SJSA1 (cell line): ENCODE data around the gene SMG1. TPM values are rescaled to one million over a fixed set of nuclear protein-coding genes. Genes with fewer than 3 reads are reported as not detected.
"Not testable (repeated sequence)": the region's sequence is repeated elsewhere in the genome, so short reads cannot be mapped to it uniquely, and the experiment has no call there.

Experiments
- DNase-seq, 2 experiments: peaks; one replicate each; pipeline ENCODE4 v3.0.0-alpha.2; 2015 to 2020; ENCODE audit warnings: low spot score in 2 of 2, low read depth in 1 of 2
- H3K27ac ChIP-seq: fragments of 250-450 bp; sonication (Bioruptor Pico); 2 replicates; pipeline ENCODE4 v1.5.1; 2020; ENCODE audit warnings: mild to moderate bottlenecking, moderate library complexity
- H3K27me3 ChIP-seq: fragments of 250-450 bp; sonication (Bioruptor Pico); replicated peaks from 2 replicates; pipeline ENCODE4 v1.5.1; 2020; ENCODE audit warnings: mild to moderate bottlenecking, moderate library complexity
- H3K36me3 ChIP-seq: fragments of 250-450 bp; sonication (Bioruptor Pico); 2 replicates; pipeline ENCODE4 v1.5.1; 2020; ENCODE audit warnings: mild to moderate bottlenecking
- H3K4me1 ChIP-seq: fragments of 250-450 bp; sonication (Bioruptor Pico); replicated peaks from 2 replicates; pipeline ENCODE4 v1.6.1; 2021; ENCODE audit warnings: mild to moderate bottlenecking
- H3K4me3 ChIP-seq: fragments of 250-450 bp; sonication (Bioruptor Pico); 2 replicates; pipeline ENCODE4 v1.5.1; 2020; ENCODE audit warnings: mild to moderate bottlenecking
- H3K9me3 ChIP-seq: fragments of 250-450 bp; sonication (Bioruptor Pico); replicated peaks from 2 replicates; pipeline ENCODE4 v1.5.1; 2020; ENCODE audit warnings: mild to moderate bottlenecking
- total RNA-seq: library from RNA; depleted of rRNA; stranded (reverse); fragments of >200 nt; shearing (Covaris generic); gene quantifications from 2 replicates; pipeline ENCODE4 v1.2.3, GENCODE V29; 2014

Gene SMG1
- total RNA-seq, 1 experiment from 2014 or later, result 29.6 TPM

- H3K9me3 ChIP-seq, result no peaks in the 10 kb centered on the region
- no peak overlapping the region for H3K27ac ChIP-seq
- 0 out of 2 replicates have a peak, but pooled peaks cover 4% of the 10 kb centered on the region for H3K4me1 ChIP-seq
- H3K27me3 ChIP-seq, result no peaks in the 10 kb centered on the region
- no peaks in the 10 kb centered on the region for H3K36me3 ChIP-seq
- H3K4me3 ChIP-seq, result no peak overlapping the region
- DNase-seq, result no peak
Measured at GRCh38 chr16:18948372-18949020, 22.3 kb upstream of the SMG1 start.

- H3K4me1 ChIP-seq, result 0 out of 2 replicates have a peak, but pooled peaks cover 4% of the 10 kb centered on the region
- no peaks in the 10 kb centered on the region for H3K27me3 ChIP-seq
- no peak for DNase-seq
- no peak overlapping the region for H3K27ac ChIP-seq
- H3K9me3 ChIP-seq, result no peaks in the 10 kb centered on the region
- H3K4me3 ChIP-seq, result no peak overlapping the region
- H3K36me3 ChIP-seq, result no peaks in the 10 kb centered on the region
Measured at GRCh38 chr16:18945233-18945632, 19.0 kb upstream of the SMG1 start.

- DNase-seq, result no peak
- Histone ChIP-seq H3K27me3 (no peaks in the 10 kb centered on the region), H3K36me3 (no peaks in the 10 kb centered on the region), H3K27ac (no peak overlapping the region), H3K4me1 (0 out of 2 replicates have a peak, but pooled peaks cover 4% of the 10 kb centered on the region), H3K4me3 (no peak overlapping the region), H3K9me3 (no peaks in the 10 kb centered on the region)
Measured at GRCh38 chr16:18943414-18943813, 17.2 kb upstream of the SMG1 start.

- no peak for DNase-seq
- Histone ChIP-seq H3K4me3 (no peak overlapping the region), H3K36me3 (no peaks in the 10 kb centered on the region), H3K27me3 (no peaks in the 10 kb centered on the region), H3K4me1 (0 out of 2 replicates have a peak, but pooled peaks cover 4% of the 10 kb centered on the region), H3K9me3 (no peaks in the 10 kb centered on the region), H3K27ac (no peak overlapping the region)
Measured at GRCh38 chr16:18942061-18942460, 15.9 kb upstream of the SMG1 start.

GRCh38 chr16:18941471-18941870 is 15.3 kb upstream of the SMG1 start:
- H3K36me3 ChIP-seq, result no peaks in the 10 kb centered on the region
- H3K27me3 ChIP-seq, result no peaks in the 10 kb centered on the region
- H3K4me3 ChIP-seq, result no peak overlapping the region
- H3K9me3 ChIP-seq, result no peaks in the 10 kb centered on the region
- H3K27ac ChIP-seq, result no peak overlapping the region
- DNase-seq, result no peak
- 0 out of 2 replicates have a peak, but pooled peaks cover 2% of the 10 kb centered on the region for H3K4me1 ChIP-seq

- Histone ChIP-seq H3K4me3 (no peak overlapping the region), H3K9me3 (no peaks in the 10 kb centered on the region)
Measured at GRCh38 chr16:18938986-18939385, 12.8 kb upstream of the SMG1 start.

GRCh38 chr16:18937390-18937789 is 11.2 kb upstream of the SMG1 start:
- no peaks in the 10 kb centered on the region for H3K36me3 ChIP-seq
- H3K9me3 ChIP-seq, result no peaks in the 10 kb centered on the region
- no peak overlapping the region for H3K27ac ChIP-seq
- DNase-seq, result no peak
- H3K4me3 ChIP-seq, result no peak overlapping the region
- no peaks in the 10 kb centered on the region for H3K4me1 ChIP-seq
- H3K27me3 ChIP-seq, result no peaks in the 10 kb centered on the region

More at GRCh38 chr16:18938986-18939385, 12.8 kb upstream of the SMG1 start:
- H3K27me3 ChIP-seq, result no peaks in the 10 kb centered on the region
- no peaks in the 10 kb centered on the region for H3K4me1 ChIP-seq
- no peak for DNase-seq
- H3K27ac ChIP-seq, result no peak overlapping the region
- H3K36me3 ChIP-seq, result no peaks in the 10 kb centered on the region

GRCh38 chr16:18936727-18937340 is 10.6 kb upstream of the SMG1 start:
- Histone ChIP-seq H3K36me3 (no peaks in the 10 kb centered on the region), H3K9me3 (no peaks in the 10 kb centered on the region), H3K4me1 (no peaks in the 10 kb centered on the region), H3K4me3 (no peak overlapping the region), H3K27me3 (no peaks in the 10 kb centered on the region), H3K27ac (no peak overlapping the region)
- DNase-seq, result no peak

- no peaks in the 10 kb centered on the region for H3K27me3 ChIP-seq
- H3K4me3 ChIP-seq, result no peak overlapping the region
- H3K27ac ChIP-seq, result no peak overlapping the region
- no peaks in the 10 kb centered on the region for H3K36me3 ChIP-seq
- H3K4me1 ChIP-seq, result no peaks in the 10 kb centered on the region
- H3K9me3 ChIP-seq, result no peaks in the 10 kb centered on the region
- no peak for DNase-seq
Measured at GRCh38 chr16:18933501-18933900, 7.3 kb upstream of the SMG1 start.

- DNase-seq, result no peak
- Histone ChIP-seq H3K36me3 (no peaks in the 10 kb centered on the region), H3K9me3 (no peaks in the 10 kb centered on the region), H3K27me3 (no peaks in the 10 kb centered on the region), H3K27ac (no peak overlapping the region), H3K4me3 (no peak overlapping the region), H3K4me1 (no peaks in the 10 kb centered on the region)
Measured at GRCh38 chr16:18932243-18932987, 6.2 kb upstream of the SMG1 start.

GRCh38 chr16:18931756-18932155 is 5.5 kb upstream of the SMG1 start:
- no peaks in the 10 kb centered on the region for H3K9me3 ChIP-seq
- no peaks in the 10 kb centered on the region for H3K4me1 ChIP-seq
- DNase-seq, result no peak
- no peak overlapping the region for H3K27ac ChIP-seq
- no peak overlapping the region for H3K4me3 ChIP-seq
- no peaks in the 10 kb centered on the region for H3K36me3 ChIP-seq
- H3K27me3 ChIP-seq, result no peaks in the 10 kb centered on the region

- not testable (repeated sequence) for DNase-seq
Measured at GRCh38 chr16:18930095-18930494, 3.9 kb upstream of the SMG1 start.

GRCh38 chr16:18928073-18928472 is 1.9 kb upstream of the SMG1 start:
- H3K4me1 ChIP-seq, DNase-seq, H3K36me3 ChIP-seq, H3K9me3 ChIP-seq, H3K27me3 ChIP-seq, H3K4me3 ChIP-seq, H3K27ac ChIP-seq: not testable (repeated sequence)

More at GRCh38 chr16:18930095-18930494, 3.9 kb upstream of the SMG1 start:
- not testable (repeated sequence) for H3K4me3 ChIP-seq, H3K4me1 ChIP-seq, H3K27me3 ChIP-seq, H3K36me3 ChIP-seq, H3K27ac ChIP-seq, H3K9me3 ChIP-seq
